T-cell (primary cell): ENCODE results near the gene KMT2D. TPM values are rescaled to one million over a fixed set of nuclear protein-coding genes. Genes with fewer than 3 reads are reported as not detected.
A peak's percentile ranks its signal among the peaks of the same experiment; 100 is the strongest.

ENCODE experiments used
- ATAC-seq, 4 experiments: fragments of 200-7000 bp in 3 of 4; fragments of 150-1000 bp in 1 of 4; cut with Tn5 transposase; replicated peaks in 1 of 4; 1 replicate in 3 of 4; 2 replicates in 1 of 4; pipeline ENCODE4 v1.10.0; 2021; ENCODE audit warnings: moderate library complexity in 3 of 4, mild to moderate bottlenecking in 2 of 4, moderate number of reproducible peaks in 1 of 4
- CTCF ChIA-PET, 2 donors: fragments of 300-600 bp; sonication (Branson Sonifier 250); formaldehyde crosslinking; loops; one replicate each; lab custom pipeline; 2022; ENCODE audit warnings: antibody characterized with exemption in 2 of 2; lab: Charles Lee
- POLR2A ChIA-PET, 2 donors: fragments of 300-600 bp; sonication (Branson Sonifier 250); formaldehyde crosslinking; loops; one replicate each; lab custom pipeline; 2022; ENCODE audit warnings: antibody characterized with exemption in 2 of 2; lab: Charles Lee
- DNase-seq, 35 experiments: peaks; one replicate each; pipeline versions ENCODE4 v3.0.0 to v3.0.0-alpha.2; 2013 to 2023
- H3K27ac ChIP-seq: one replicate; pipeline ENCODE4 v1.5.1; 2013; ENCODE audit warnings: low read length
- H3K27me3 ChIP-seq, 2 experiments: replicated peaks in 1 of 2; 1 replicate in 1 of 2; 2 replicates in 1 of 2; pipeline versions ENCODE4 v1.6.1 to v1.7.0; 2013; ENCODE audit warnings: low read length in 1 of 2, mixed read lengths in 1 of 2; ENCODE audit not compliant: control insufficient read depth in 2 of 2, insufficient read depth in 2 of 2; ENCODE audit errors: extremely low read depth in 1 of 2
- H3K36me3 ChIP-seq, 2 donors: 1 replicate in 1 of 2; 2 replicates in 1 of 2; pipeline versions ENCODE4 v1.6.1 to v1.7.0; 2013; ENCODE audit warnings: low read length in 1 of 2; ENCODE audit not compliant: control insufficient read depth in 2 of 2, insufficient read depth in 1 of 2; ENCODE audit errors: extremely low read depth in 1 of 2
- H3K4me1 ChIP-seq, 2 experiments: 1 replicate in 1 of 2; 2 replicates in 1 of 2; pipeline versions ENCODE4 v1.6.1 to v1.7.0; 2013; ENCODE audit warnings: low read length in 2 of 2, mixed read lengths in 1 of 2; ENCODE audit not compliant: insufficient read depth in 2 of 2, control insufficient read depth in 1 of 2; ENCODE audit errors: extremely low read depth in 1 of 2
- H3K4me3 ChIP-seq, 2 donors: 1 replicate in 1 of 2; 2 replicates in 1 of 2; pipeline versions ENCODE4 v1.5.1 to v1.7.0; 2013; ENCODE audit warnings: mild to moderate bottlenecking in 2 of 2, low read length in 1 of 2, moderate library complexity in 1 of 2; ENCODE audit not compliant: control insufficient read depth in 1 of 2; ENCODE audit errors: extremely low read depth in 1 of 2
- H3K9me3 ChIP-seq: 2 replicates; pipeline ENCODE4 v1.7.0; 2013
- H3K27ac Mint-ChIP-seq, 2 donors: one replicate each; pipeline ENCODE4 v1.8.0; 2020 to 2021; ENCODE audit warnings: mild to moderate bottlenecking in 2 of 2, mixed read lengths in 2 of 2
- H3K27me3 Mint-ChIP-seq, 2 donors: one replicate each; pipeline ENCODE4 v1.8.0; 2021 to 2022; ENCODE audit warnings: mixed read lengths in 2 of 2
- H3K36me3 Mint-ChIP-seq: one replicate; pipeline ENCODE4 v1.8.0; 2021; ENCODE audit warnings: mixed read lengths
- H3K4me1 Mint-ChIP-seq, 3 donors: one replicate each; pipeline ENCODE4 v1.8.0; 2020 to 2022; ENCODE audit warnings: mixed read lengths in 3 of 3, mild to moderate bottlenecking in 1 of 3
- H3K4me3 Mint-ChIP-seq, 3 donors: one replicate each; pipeline ENCODE4 v1.8.0; 2020 to 2022; ENCODE audit warnings: mild to moderate bottlenecking in 3 of 3, mixed read lengths in 3 of 3, moderate library complexity in 3 of 3
- H3K9me3 Mint-ChIP-seq, 3 donors: one replicate each; pipeline ENCODE4 v1.8.0; 2020 to 2022; ENCODE audit warnings: mixed read lengths in 3 of 3
- WGBS: methylation state at CpG from one replicate; pipeline ENCODE4 v1.1.5; 2013; ENCODE audit warnings: missing lambda C conversion rate; ENCODE audit not compliant: insufficient coverage; 5-methylcytosine and 5-hydroxymethylcytosine counted together
- total RNA-seq, 35 experiments: library from RNA in 6 of 35; stranded (reverse) in 6 of 35; fragments of 120-200 nt in 1 of 35; gene quantifications; one replicate each; pipeline versions ENCODE4 v1.2.1 to v1.2.4 and lab custom pipeline; 2013 to 2026

Gene KMT2D
- total RNA-seq, 5 donors from 2014 or later (not counting 1 experiment from before 2014, with no cell fraction given) = 135 to 161 (median 152) TPM

GRCh38 chr12:49018261-49019119 is 42.1 kb downstream of the KMT2D start, which contains the start of gene PRKAG1:
Gene PRKAG1, minus strand, starts transcription at chr12:49018776. Its CDS starts 36 bp downstream, at chr12:49018740.
- peak within 1 kb of the TSS; percentile 95 to 96 for H3K27ac Mint-ChIP-seq
- peaks cover 45 to 49% (median 45%) of the 10 kb centered on the region in 3 donors for H3K4me1 Mint-ChIP-seq
- H3K4me1 ChIP-seq = peaks cover 6 to 28% of the 10 kb centered on the region in 2 experiments
- ChIA-PET POLR2A (interaction anchor here in 1 of 2 donors (1.2 kb wide), 1 partner anchor 11 kb away, joined by 4 read pairs; no protein-coding TSS in a partner anchor), CTCF (interaction anchor here (0.6 to 2.0 kb wide), 8 partner anchors 18 to 58 kb away, joined by 3 to 22 read pairs (median 5); no protein-coding TSS in a partner anchor)
- ATAC-seq (peak; percentile 91 to 93 (median 92)), DNase-seq (peak; percentile 92 to 99 (median 97))
- H3K27ac ChIP-seq = peak within 1 kb of the TSS; percentile 94
- H3K4me3 ChIP-seq = peak within 1 kb of the TSS; percentile 74 to 89
- H3K9me3 ChIP-seq = no peaks in the 10 kb centered on the region
- 0% methylated on average over 36 of the region's 59 CpGs for WGBS
- peaks cover 37% of the 10 kb centered on the region for H3K36me3 Mint-ChIP-seq
- peak within 1 kb of the TSS; percentile 88 to 91 (median 90) for H3K4me3 Mint-ChIP-seq
- peaks cover 7 to 23% of the 10 kb centered on the region in 2 donors for H3K36me3 ChIP-seq
- H3K9me3 Mint-ChIP-seq = no peaks in the 10 kb centered on the region
- no peaks in the 10 kb centered on the region for H3K27me3 Mint-ChIP-seq
- no peaks in the 10 kb centered on the region for H3K27me3 ChIP-seq

- Histone ChIP-seq H3K9me3 (no peaks in the 10 kb centered on the region), H3K27ac (peak overlapping the region; percentile 94), H3K27me3 (no peaks in the 10 kb centered on the region), H3K36me3 (peaks cover 7 to 18% of the 10 kb centered on the region in 2 donors), H3K4me3 (peak overlapping the region; percentile 74 to 89), H3K4me1 (peaks cover 6 to 28% of the 10 kb centered on the region in 2 experiments)
- Mint-ChIP-seq H3K4me3 (peak overlapping the region; percentile 88 to 91 (median 90)), H3K27me3 (no peaks in the 10 kb centered on the region), H3K9me3 (no peaks in the 10 kb centered on the region), H3K4me1 (peaks cover 45 to 49% (median 45%) of the 10 kb centered on the region in 3 donors), H3K27ac (peak overlapping the region; percentile 95 to 96), H3K36me3 (peaks cover 37% of the 10 kb centered on the region)
- peak in 3 of 35 experiments; percentile 15 to 28 (median 24) for DNase-seq
- POLR2A ChIA-PET = no interaction called here
- CTCF ChIA-PET = interaction anchor here (0.6 to 1.5 kb wide), 6 partner anchors 17 to 58 kb away, joined by 3 to 7 read pairs (median 4); no protein-coding TSS in a partner anchor
- ATAC-seq = no peak
- under 1% methylated on average over 8 of the region's 8 CpGs for WGBS
Measured at GRCh38 chr12:49017891-49018260, 42.7 kb downstream of the KMT2D start.

GRCh38 chr12:49015196-49015595 is 45.4 kb downstream of the KMT2D start:
- Mint-ChIP-seq H3K36me3 (peaks cover 42% of the 10 kb centered on the region), H3K27ac (no peak overlapping the region), H3K9me3 (no peaks in the 10 kb centered on the region), H3K4me3 (peak overlapping the region in 1 of 3 donors; percentile 18), H3K27me3 (no peaks in the 10 kb centered on the region), H3K4me1 (peaks cover 45 to 49% (median 45%) of the 10 kb centered on the region in 3 donors)
- Histone ChIP-seq H3K4me1 (peaks cover 6 to 28% of the 10 kb centered on the region in 2 experiments), H3K4me3 (no peak overlapping the region), H3K9me3 (no peaks in the 10 kb centered on the region), H3K27me3 (no peaks in the 10 kb centered on the region), H3K36me3 (peaks cover 4 to 23% of the 10 kb centered on the region in 2 donors), H3K27ac (no peak overlapping the region)
- CTCF ChIA-PET = interaction anchor here in 1 of 2 donors (1.2 kb wide), 1 partner anchor 162 kb away, joined by 3 read pairs; no protein-coding TSS in a partner anchor
- POLR2A ChIA-PET = interaction anchor here (0.5 to 1.1 kb wide), 2 partner anchors 9 to 19 kb away, joined by 3 read pairs; no protein-coding TSS in a partner anchor
- DNase-seq (no peak), ATAC-seq (no peak)
- WGBS = 100% methylated on average over 1 of the region's 1 CpG

GRCh38 chr12:49014547-49014946 is 46.0 kb downstream of the KMT2D start:
- ChIA-PET CTCF (interaction anchor here (0.6 to 1.7 kb wide), 5 partner anchors 8 to 162 kb away, joined by 3 to 6 read pairs (median 4); no protein-coding TSS in a partner anchor), POLR2A (no interaction called here)
- no peak for ATAC-seq
- no peaks in the 10 kb centered on the region for H3K9me3 ChIP-seq
- H3K4me1 ChIP-seq = peaks cover 4 to 23% of the 10 kb centered on the region in 2 experiments
- no peak overlapping the region for H3K27ac Mint-ChIP-seq
- no peak for DNase-seq
- H3K4me1 Mint-ChIP-seq = peaks cover 39 to 45% (median 40%) of the 10 kb centered on the region in 3 donors
- WGBS = 80% methylated on average over 1 of the region's 1 CpG
- H3K9me3 Mint-ChIP-seq = no peaks in the 10 kb centered on the region
- H3K4me3 ChIP-seq = no peak overlapping the region
- H3K36me3 Mint-ChIP-seq = peaks cover 48% of the 10 kb centered on the region
- H3K27me3 Mint-ChIP-seq = no peaks in the 10 kb centered on the region
- no peak overlapping the region for H3K27ac ChIP-seq
- no peaks in the 10 kb centered on the region for H3K27me3 ChIP-seq
- H3K4me3 Mint-ChIP-seq = no peak overlapping the region
- H3K36me3 ChIP-seq = peaks cover 4 to 28% of the 10 kb centered on the region in 2 donors

GRCh38 chr12:49013428-49013827 is 47.2 kb downstream of the KMT2D start:
- H3K4me3 Mint-ChIP-seq = no peak overlapping the region
- WGBS = no CpG with 5 or more reads among the region's 3 CpGs
- no peaks in the 10 kb centered on the region for H3K27me3 ChIP-seq
- POLR2A ChIA-PET = no interaction called here
- H3K27ac Mint-ChIP-seq = no peak overlapping the region
- H3K36me3 Mint-ChIP-seq = peaks cover 55% of the 10 kb centered on the region
- no peak overlapping the region for H3K4me3 ChIP-seq
- peaks cover 0 to 15% of the 10 kb centered on the region in 2 experiments for H3K4me1 ChIP-seq
- CTCF ChIA-PET = interaction anchor here (1.3 to 1.7 kb wide), 2 partner anchors 17 kb away, joined by 4 to 6 read pairs; no protein-coding TSS in a partner anchor
- ATAC-seq (no peak), DNase-seq (no peak)
- H3K27ac ChIP-seq = no peak overlapping the region
- H3K27me3 Mint-ChIP-seq = no peaks in the 10 kb centered on the region
- H3K9me3 ChIP-seq = no peaks in the 10 kb centered on the region
- H3K4me1 Mint-ChIP-seq = peaks cover 33 to 36% (median 33%) of the 10 kb centered on the region in 3 donors
- peaks cover 4 to 33% of the 10 kb centered on the region in 2 donors for H3K36me3 ChIP-seq
- H3K9me3 Mint-ChIP-seq = no peaks in the 10 kb centered on the region

- Mint-ChIP-seq H3K27me3 (no peaks in the 10 kb centered on the region), H3K4me3 (no peak overlapping the region), H3K4me1 (peaks cover 28 to 31% (median 29%) of the 10 kb centered on the region in 3 donors), H3K9me3 (no peaks in the 10 kb centered on the region), H3K36me3 (peaks cover 61% of the 10 kb centered on the region), H3K27ac (no peak overlapping the region)
- H3K27me3 ChIP-seq = no peaks in the 10 kb centered on the region
- CTCF ChIA-PET = interaction anchor here (0.7 kb wide), 2 partner anchors 11 to 21 kb away, joined by 3 to 10 read pairs; no protein-coding TSS in a partner anchor
- H3K9me3 ChIP-seq = no peaks in the 10 kb centered on the region
- H3K27ac ChIP-seq = no peak overlapping the region
- POLR2A ChIA-PET = no interaction called here
- no peak for DNase-seq
- no peak overlapping the region for H3K4me3 ChIP-seq
- no peak for ATAC-seq
- H3K36me3 ChIP-seq = peaks cover 4 to 33% of the 10 kb centered on the region in 2 donors
- H3K4me1 ChIP-seq = peaks cover 0 to 10% of the 10 kb centered on the region in 2 experiments
Measured at GRCh38 chr12:49012739-49013138, 47.9 kb downstream of the KMT2D start.
